BJ (cell line): Measurements from ENCODE around the gene VTCN1. TPM values are rescaled to one million over a fixed set of nuclear protein-coding genes. Genes with fewer than 3 reads are reported as not detected.

Source experiments
- CTCF ChIA-PET: fragments of 350-600 bp; formaldehyde crosslinking; extraction: SDS; loops from one replicate; lab custom pipeline; 2021; ENCODE audit warnings: antibody characterized with exemption, inconsistent platforms; lab: Yijun Ruan, JAX
- POLR2A ChIA-PET: fragments of 300-600 bp; sonication (Branson Sonifier 250); formaldehyde crosslinking; extraction: SDS; loops from one replicate; lab custom pipeline; 2021; ENCODE audit warnings: antibody characterized with exemption; lab: Charles Lee
- DNase-seq: peaks from one replicate; pipeline ENCODE4 v3.0.0-alpha.2; 2011; ENCODE audit warnings: low read depth
- H3K27me3 ChIP-seq: 2 replicates; pipeline ENCODE4 v1.6.0; 2011; ENCODE audit warnings: low read length; ENCODE audit not compliant: control insufficient read depth, insufficient read depth
- H3K36me3 ChIP-seq: 2 replicates; pipeline ENCODE4 v1.5.1; 2011; ENCODE audit warnings: low read length; ENCODE audit not compliant: control insufficient read depth, insufficient read depth
- H3K4me3 ChIP-seq: 2 replicates; pipeline ENCODE4 v1.5.1; 2011; ENCODE audit warnings: low read depth, mild to moderate bottlenecking, control low read depth, low read length
- polyA plus RNA-seq: library from polyadenylated mRNA; depleted of rRNA; stranded (reverse); fragments of >200 nt; gene quantifications from 2 replicates; pipeline ENCODE4 v1.2.3, GENCODE V29; 2011
- TF ChIP-seq, protein P1 (sequence below): IDR thresholded peaks from 2 replicates; pipeline ENCODE4 v1.5.1; 2011; ENCODE audit warnings: low read depth, mild to moderate bottlenecking, control low read depth, inconsistent platforms, low read length, moderate library complexity; ENCODE audit not compliant: insufficient read depth

Gene VTCN1
- polyA plus RNA-seq, 1 experiment: not detected

GRCh38 chr1:117143172-117143571, 67.6 kb downstream of the VTCN1 start:
- ChIA-PET CTCF (interaction anchor here (1.3 to 1.9 kb wide), 4 partner anchors 11 to 75 kb away, joined by 3 to 5 read pairs (median 4); no protein-coding TSS in a partner anchor), POLR2A (no interaction called here)
- no peaks in the 10 kb centered on the region for H3K27me3 ChIP-seq
- H3K36me3 ChIP-seq: no peaks in the 10 kb centered on the region
- H3K4me3 ChIP-seq: no peak overlapping the region
- TF ChIP-seq, protein P1, sequence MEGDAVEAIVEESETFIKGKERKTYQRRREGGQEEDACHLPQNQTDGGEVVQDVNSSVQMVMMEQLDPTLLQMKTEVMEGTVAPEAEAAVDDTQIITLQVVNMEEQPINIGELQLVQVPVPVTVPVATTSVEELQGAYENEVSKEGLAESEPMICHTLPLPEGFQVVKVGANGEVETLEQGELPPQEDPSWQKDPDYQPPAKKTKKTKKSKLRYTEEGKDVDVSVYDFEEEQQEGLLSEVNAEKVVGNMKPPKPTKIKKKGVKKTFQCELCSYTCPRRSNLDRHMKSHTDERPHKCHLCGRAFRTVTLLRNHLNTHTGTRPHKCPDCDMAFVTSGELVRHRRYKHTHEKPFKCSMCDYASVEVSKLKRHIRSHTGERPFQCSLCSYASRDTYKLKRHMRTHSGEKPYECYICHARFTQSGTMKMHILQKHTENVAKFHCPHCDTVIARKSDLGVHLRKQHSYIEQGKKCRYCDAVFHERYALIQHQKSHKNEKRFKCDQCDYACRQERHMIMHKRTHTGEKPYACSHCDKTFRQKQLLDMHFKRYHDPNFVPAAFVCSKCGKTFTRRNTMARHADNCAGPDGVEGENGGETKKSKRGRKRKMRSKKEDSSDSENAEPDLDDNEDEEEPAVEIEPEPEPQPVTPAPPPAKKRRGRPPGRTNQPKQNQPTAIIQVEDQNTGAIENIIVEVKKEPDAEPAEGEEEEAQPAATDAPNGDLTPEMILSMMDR: no peak
- DNase-seq: no peak

GRCh38 chr1:117142200-117142599, 68.5 kb downstream of the VTCN1 start:
- CTCF ChIA-PET: interaction anchor here (0.8 to 2.8 kb wide), 5 partner anchors 13 to 142 kb away, joined by 3 to 14 read pairs (median 4); no protein-coding TSS in a partner anchor
- DNase-seq: peak; percentile 75

DNA sequence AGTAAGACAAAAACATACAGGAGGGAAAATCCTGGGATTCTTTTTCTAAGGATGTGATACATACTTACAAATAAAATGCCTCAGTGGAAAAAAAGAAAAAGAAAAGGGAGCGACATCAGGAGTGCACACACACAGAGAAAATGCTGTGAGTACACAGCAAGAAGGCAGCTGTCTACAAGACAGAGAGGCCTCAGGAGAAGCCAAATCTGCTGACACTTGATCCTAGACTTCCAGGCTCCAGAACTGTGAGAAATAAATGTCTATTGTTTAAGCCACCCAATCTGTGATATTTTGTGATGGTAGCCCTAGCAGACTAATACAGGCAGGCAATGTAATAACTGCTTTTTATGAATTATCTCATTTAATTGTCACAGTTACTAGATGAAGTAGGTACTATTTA, 72.2 kb downstream of the VTCN1 start:
- DNase-seq: no peak
- TF ChIP-seq, protein P1: no peak
- Histone ChIP-seq H3K36me3 (no peaks in the 10 kb centered on the region), H3K27me3 (no peaks in the 10 kb centered on the region), H3K4me3 (no peak overlapping the region)
- CTCF ChIA-PET: interaction anchor here (1.0 to 2.8 kb wide), 2 partner anchors 10 to 146 kb away, joined by 3 to 13 read pairs; no protein-coding TSS in a partner anchor
- POLR2A ChIA-PET: no interaction called here

More at GRCh38 chr1:117142200-117142599, 68.5 kb downstream of the VTCN1 start:
- TF ChIP-seq, protein P1: no peak
- POLR2A ChIA-PET: no interaction called here
- H3K36me3 ChIP-seq: no peaks in the 10 kb centered on the region
- no peaks in the 10 kb centered on the region for H3K27me3 ChIP-seq
- no peak overlapping the region for H3K4me3 ChIP-seq

DNA sequence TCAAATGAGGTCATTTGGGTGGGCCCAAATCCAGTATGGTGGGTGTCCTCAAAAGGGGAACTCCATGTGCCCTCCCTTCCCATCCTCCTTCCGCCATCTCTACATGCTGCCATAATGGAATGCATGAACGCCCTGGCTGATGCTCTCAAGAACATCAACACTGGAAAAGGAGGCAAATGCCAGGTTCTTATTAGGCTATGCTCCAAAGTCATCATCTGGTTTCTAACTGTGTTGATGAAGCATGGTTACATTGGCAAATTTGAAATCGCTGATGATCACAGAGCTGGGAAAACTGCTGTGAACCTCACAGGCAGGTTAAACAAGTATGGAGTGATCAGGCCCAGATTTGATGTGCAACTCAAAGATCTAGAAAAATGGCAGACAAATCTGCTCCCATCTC, 72.6 kb downstream of the VTCN1 start:
- DNase-seq: no peak
- Histone ChIP-seq H3K27me3 (no peaks in the 10 kb centered on the region), H3K4me3 (no peak overlapping the region), H3K36me3 (no peaks in the 10 kb centered on the region)
- ChIA-PET POLR2A (no interaction called here), CTCF (interaction anchor here (0.7 to 2.8 kb wide), 3 partner anchors 10 to 148 kb away, joined by 3 to 13 read pairs (median 3); no protein-coding TSS in a partner anchor)
- TF ChIP-seq, protein P1: no peak

DNA sequence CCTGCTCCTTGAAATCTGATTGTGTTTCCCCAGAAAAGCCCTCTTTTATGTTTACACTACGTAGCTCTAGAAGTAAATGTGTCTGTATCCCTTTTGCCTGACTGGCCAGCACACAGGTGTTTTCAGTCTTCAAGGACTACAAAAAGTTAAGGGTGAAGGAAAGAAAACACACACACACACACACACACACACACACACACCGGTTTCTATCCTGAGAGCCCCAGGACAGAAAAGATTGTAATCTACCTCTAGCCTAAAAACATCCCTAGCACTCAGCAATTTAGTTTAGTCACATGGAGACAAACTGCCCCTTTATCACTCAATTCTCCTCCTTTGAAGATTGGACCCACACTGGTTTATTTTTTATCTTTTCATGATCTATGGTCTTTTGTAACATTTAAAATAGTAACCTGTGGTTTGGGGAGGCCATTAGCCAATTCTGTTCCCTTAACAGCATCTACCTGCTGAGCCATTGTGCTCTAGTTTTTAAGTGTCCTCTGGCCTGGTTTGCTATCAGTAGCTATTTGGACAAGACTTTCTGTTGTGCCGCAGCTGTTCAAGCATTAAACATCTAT, 73.4 kb downstream of the VTCN1 start:
- Histone ChIP-seq H3K36me3 (no peaks in the 10 kb centered on the region), H3K27me3 (no peaks in the 10 kb centered on the region), H3K4me3 (no peak overlapping the region)
- ChIA-PET POLR2A (no interaction called here), CTCF (interaction anchor here (0.7 to 2.8 kb wide), 3 partner anchors 9 to 149 kb away, joined by 3 to 13 read pairs (median 10); no protein-coding TSS in a partner anchor)
- no peak for DNase-seq
- TF ChIP-seq, protein P1: no peak
